Endodermal cell (in vitro differentiated cells): ENCODE data around the gene PON1. TPM values are rescaled to one million over a fixed set of nuclear protein-coding genes. Genes with fewer than 3 reads are reported as not detected.

ENCODE experiments used
- DNase-seq: peaks from one replicate; pipeline ENCODE4 v3.0.0-alpha.2; 2017
- H3K27ac ChIP-seq: 2 replicates; pipeline ENCODE4 v1.5.1; 2013; ENCODE audit warnings: mild to moderate bottlenecking, low read depth, low read length, moderate library complexity
- H3K27me3 ChIP-seq: 2 replicates; pipeline ENCODE4 v1.6.1; 2013; ENCODE audit warnings: mild to moderate bottlenecking, low read length, moderate library complexity; ENCODE audit not compliant: insufficient read depth, control insufficient read depth, poor library complexity, severe bottlenecking
- H3K36me3 ChIP-seq: 2 replicates; pipeline ENCODE4 v1.7.0; 2013; ENCODE audit warnings: mild to moderate bottlenecking, low read length, moderate library complexity; ENCODE audit not compliant: control insufficient read depth, insufficient read depth
- H3K4me1 ChIP-seq: one replicate; pipeline ENCODE4 v1.7.0; 2013; ENCODE audit warnings: low read length; ENCODE audit not compliant: control insufficient read depth, insufficient read depth
- H3K4me3 ChIP-seq: 2 replicates; pipeline ENCODE4 v1.5.1; 2013; ENCODE audit warnings: mild to moderate bottlenecking, low read length, moderate library complexity
- H3K9ac ChIP-seq: 2 replicates; pipeline ENCODE4 v1.6.1; 2013; ENCODE audit warnings: mild to moderate bottlenecking, low read length, moderate library complexity; ENCODE audit not compliant: poor library complexity, severe bottlenecking; ENCODE audit errors: extremely low read depth
- H3K9me3 ChIP-seq: 2 replicates; pipeline ENCODE4 v1.6.1; 2013; ENCODE audit warnings: mild to moderate bottlenecking, low read length, moderate library complexity; ENCODE audit not compliant: control insufficient read depth
- H3K27ac Mint-ChIP-seq: 2 replicates; pipeline ENCODE4 v1.8.0; 2020; ENCODE audit warnings: mixed read lengths
- H3K27me3 Mint-ChIP-seq: 2 replicates; pipeline ENCODE4 v1.8.0; 2021; ENCODE audit warnings: mild to moderate bottlenecking, mixed read lengths; ENCODE audit not compliant: insufficient read depth
- H3K36me3 Mint-ChIP-seq: 2 replicates; pipeline ENCODE4 v1.8.0; 2020; ENCODE audit warnings: low read depth, mixed read lengths
- H3K4me1 Mint-ChIP-seq: 2 replicates; pipeline ENCODE4 v1.8.0; 2020; ENCODE audit warnings: mixed read lengths
- H3K4me3 Mint-ChIP-seq: 2 replicates; pipeline ENCODE4 v1.8.0; 2020; ENCODE audit warnings: mild to moderate bottlenecking, moderate library complexity, mixed read lengths
- H3K9me3 Mint-ChIP-seq: 2 replicates; pipeline ENCODE4 v1.8.0; 2020; ENCODE audit warnings: mild to moderate bottlenecking, mixed read lengths
- CTCF ChIP-seq: fragments of 200-600 bp; sonication (generic); conservative IDR thresholded peaks from 2 replicates; pipeline ENCODE4 v1.5.0; 2021; ENCODE audit warnings: antibody characterized with exemption, mild to moderate bottlenecking
- WGBS, 2 experiments: methylation state at CpG; one replicate each; pipeline versions ENCODE4 v1.1.5 to v1.1.7; 2013; ENCODE audit warnings: missing lambda C conversion rate in 2 of 2, mixed read lengths in 1 of 2; ENCODE audit not compliant: insufficient coverage in 1 of 2, insufficient read length in 1 of 2; 5-methylcytosine and 5-hydroxymethylcytosine counted together
- total RNA-seq, 2 donors: library from RNA; stranded (reverse); fragmentation: NEBNext Ultra II Directional in 1 of 2; extraction: Animal tissue kit (Norgen Biotek cat#: 25700) in 1 of 2; gene quantifications; 2 replicates in 1 of 2; 3 replicates in 1 of 2; pipeline ENCODE4 v1.2.1, GENCODE V29; 2021

PON1 gene
- total RNA-seq, 2 donors from 2014 or later: 0.48 TPM; not detected in 1

DNA sequence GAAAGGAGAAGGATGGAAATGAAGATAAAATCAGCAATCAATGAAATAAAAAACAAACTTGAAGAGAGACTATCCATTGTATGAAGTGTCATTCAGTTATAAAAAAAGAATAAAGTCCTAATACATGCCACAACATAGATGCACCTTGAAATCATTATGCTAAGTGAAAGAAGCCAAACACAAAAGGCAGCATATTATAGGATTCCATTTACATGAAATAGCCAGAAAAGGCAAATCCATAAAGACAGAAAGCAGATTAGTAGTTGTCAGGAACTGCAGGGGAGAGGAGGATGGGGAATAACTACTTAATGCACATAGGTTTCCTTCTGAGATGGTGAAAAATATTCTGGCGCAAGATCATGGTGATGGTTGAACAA lies 6.6 kb upstream of the PON1 start:
- Histone ChIP-seq H3K9me3 (peaks cover 10% of the 10 kb centered on the region), H3K4me1 (no peaks in the 10 kb centered on the region), H3K4me3 (no peak overlapping the region), H3K9ac (no peak overlapping the region), H3K36me3 (no peaks in the 10 kb centered on the region), H3K27me3 (no peaks in the 10 kb centered on the region), H3K27ac (no peak overlapping the region)
- WGBS, 2 experiments: 100% methylated on average over 1 of the region's 1 CpG; no CpG with 5 or more reads in 1 of the 2 experiments
- TF ChIP-seq CTCF: no peak
- Mint-ChIP-seq H3K27ac (no peak overlapping the region), H3K4me3 (no peak overlapping the region), H3K36me3 (no peaks in the 10 kb centered on the region), H3K9me3 (peaks cover 5% of the 10 kb centered on the region), H3K4me1 (peaks cover 8% of the 10 kb centered on the region), H3K27me3 (peaks cover 4% of the 10 kb centered on the region)
- DNase-seq: no peak

- Histone ChIP-seq H3K9me3 (peaks cover 11% of the 10 kb centered on the region), H3K36me3 (no peaks in the 10 kb centered on the region), H3K4me3 (no peak overlapping the region), H3K27me3 (no peaks in the 10 kb centered on the region), H3K4me1 (no peaks in the 10 kb centered on the region), H3K27ac (no peak overlapping the region), H3K9ac (no peak overlapping the region)
- Mint-ChIP-seq H3K9me3 (peaks cover 5% of the 10 kb centered on the region), H3K27ac (no peak overlapping the region), H3K4me3 (no peak overlapping the region), H3K36me3 (no peaks in the 10 kb centered on the region), H3K4me1 (peaks cover 8% of the 10 kb centered on the region), H3K27me3 (peaks cover 9% of the 10 kb centered on the region)
- 97% methylated on average over 2 of the region's 4 CpGs; no CpG with 5 or more reads in 1 of the 2 experiments for WGBS, 2 experiments
- no peak for DNase-seq
- TF ChIP-seq CTCF: no peak
Measured at GRCh38 chr7:95330204-95330960, 6.0 kb upstream of the PON1 start.

- Mint-ChIP-seq H3K27ac (no peak overlapping the region), H3K27me3 (peaks cover 32% of the 10 kb centered on the region), H3K9me3 (peaks cover 5% of the 10 kb centered on the region), H3K4me3 (no peak overlapping the region), H3K4me1 (peaks cover 8% of the 10 kb centered on the region), H3K36me3 (no peaks in the 10 kb centered on the region)
- Histone ChIP-seq H3K4me3 (no peak overlapping the region), H3K4me1 (no peaks in the 10 kb centered on the region), H3K9me3 (peaks cover 11% of the 10 kb centered on the region), H3K27ac (no peak overlapping the region), H3K36me3 (no peaks in the 10 kb centered on the region), H3K27me3 (no peaks in the 10 kb centered on the region), H3K9ac (no peak overlapping the region)
- 84 to 94% methylated on average over 3 of the region's 3 CpGs for WGBS, 2 experiments
- DNase-seq: no peak
- no peak for TF ChIP-seq CTCF
Measured at GRCh38 chr7:95327356-95327755, 3.0 kb upstream of the PON1 start.
